Astrocyte (in vitro differentiated cells and primary cell): Measurements from ENCODE around the gene EZH1.

ENCODE experiments used
- EZH2 ChIP-seq: IDR thresholded peaks from 2 replicates; pipeline ENCODE4 v1.6.1; 2012; ENCODE audit warnings: mild to moderate bottlenecking, low read length, inconsistent platforms; ENCODE audit not compliant: insufficient read depth
- TF ChIP-seq, protein P1 (sequence below): IDR thresholded peaks from 2 replicates; pipeline ENCODE4 v1.5.1; 2011; ENCODE audit warnings: low read depth, mild to moderate bottlenecking, inconsistent platforms, low read length, moderate library complexity; ENCODE audit not compliant: insufficient read depth

DNA sequence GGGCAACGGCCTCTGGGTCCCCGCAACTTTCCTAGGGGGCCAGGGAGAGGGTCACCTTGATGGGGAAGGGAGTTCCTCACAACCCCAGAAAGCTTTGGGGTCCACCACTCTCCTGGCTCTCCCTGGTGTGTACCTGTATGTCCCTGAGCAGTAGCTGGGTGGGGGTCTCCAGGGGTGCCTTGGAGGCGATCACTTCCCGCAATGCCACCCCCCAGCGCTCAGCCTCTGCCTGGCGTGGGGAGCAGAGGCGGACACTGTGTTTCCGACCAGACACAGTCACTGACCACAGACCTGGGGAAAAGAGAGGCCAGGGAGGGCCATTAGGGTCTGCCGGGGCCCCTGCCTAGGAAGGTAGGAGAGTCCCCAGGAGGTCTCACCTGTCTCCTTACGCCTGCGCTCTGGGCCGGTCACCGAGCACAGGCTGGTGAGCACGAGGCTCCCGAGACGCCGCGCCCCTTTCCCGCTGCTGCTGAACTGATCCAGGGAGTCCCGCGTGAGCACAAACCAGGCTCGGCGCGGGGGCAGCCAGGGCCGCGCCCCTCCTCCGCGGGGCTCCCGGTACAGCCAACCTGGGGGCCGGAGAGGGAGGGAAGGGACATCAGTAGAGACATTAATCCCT, 71.5 kb downstream of the EZH1 start:
- TF ChIP-seq EZH2, result no peak
- TF ChIP-seq, protein P1, sequence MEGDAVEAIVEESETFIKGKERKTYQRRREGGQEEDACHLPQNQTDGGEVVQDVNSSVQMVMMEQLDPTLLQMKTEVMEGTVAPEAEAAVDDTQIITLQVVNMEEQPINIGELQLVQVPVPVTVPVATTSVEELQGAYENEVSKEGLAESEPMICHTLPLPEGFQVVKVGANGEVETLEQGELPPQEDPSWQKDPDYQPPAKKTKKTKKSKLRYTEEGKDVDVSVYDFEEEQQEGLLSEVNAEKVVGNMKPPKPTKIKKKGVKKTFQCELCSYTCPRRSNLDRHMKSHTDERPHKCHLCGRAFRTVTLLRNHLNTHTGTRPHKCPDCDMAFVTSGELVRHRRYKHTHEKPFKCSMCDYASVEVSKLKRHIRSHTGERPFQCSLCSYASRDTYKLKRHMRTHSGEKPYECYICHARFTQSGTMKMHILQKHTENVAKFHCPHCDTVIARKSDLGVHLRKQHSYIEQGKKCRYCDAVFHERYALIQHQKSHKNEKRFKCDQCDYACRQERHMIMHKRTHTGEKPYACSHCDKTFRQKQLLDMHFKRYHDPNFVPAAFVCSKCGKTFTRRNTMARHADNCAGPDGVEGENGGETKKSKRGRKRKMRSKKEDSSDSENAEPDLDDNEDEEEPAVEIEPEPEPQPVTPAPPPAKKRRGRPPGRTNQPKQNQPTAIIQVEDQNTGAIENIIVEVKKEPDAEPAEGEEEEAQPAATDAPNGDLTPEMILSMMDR, result no peak
